SK-N-SH (cell line): Measurements from ENCODE around the gene RAMP1. TPM values are rescaled to one million over a fixed set of nuclear protein-coding genes. Genes with fewer than 3 reads are reported as not detected.
A peak's percentile ranks its signal among the peaks of the same experiment; 100 is the strongest.

Experiments used
- CTCF ChIA-PET: fragments of 300-600, 350-600 bp; formaldehyde crosslinking; extraction: SDS; loops from one replicate; lab custom pipeline; 2021; lab: Yijun Ruan, JAX
- POLR2A ChIA-PET: fragments of 350-600 bp; sonication (Branson Sonifier 250); formaldehyde crosslinking; extraction: SDS; loops from one replicate; lab custom pipeline; 2020; ENCODE audit warnings: antibody characterized with exemption, inconsistent platforms; lab: Yijun Ruan, JAX
- DNase-seq: peaks from one replicate; pipeline ENCODE4 v3.0.0; 2012
- H2AFZ ChIP-seq: fragments of 200-600 bp; sonication (generic); 2 replicates; pipeline ENCODE4 v1.8.1; 2016; ENCODE audit warnings: antibody characterized with exemption, mild to moderate bottlenecking, low read depth
- H3F3A ChIP-seq: fragments of 200-600 bp; sonication (generic); replicated peaks from 2 replicates; pipeline ENCODE3; 2016; ENCODE audit warnings: antibody characterized with exemption, mild to moderate bottlenecking; ENCODE audit not compliant: insufficient read depth
- H3K27ac ChIP-seq, 2 experiments: fragments of 200-500 bp in 1 of 2; fragments of 200-600 bp in 1 of 2; sonication (Bioruptor generic) in 1 of 2; sonication (generic), shearing (Covaris generic) in 1 of 2; 2 replicates each; pipeline versions ENCODE4 v1.5.1 to v1.6.1; 2014 to 2016; ENCODE audit warnings: low read depth in 2 of 2, inconsistent platforms in 1 of 2, low read length in 1 of 2, mild to moderate bottlenecking in 1 of 2, mixed read lengths in 1 of 2
- H3K27me3 ChIP-seq: fragments of 200-600 bp; sonication (generic), shearing (Covaris generic); 2 replicates; pipeline ENCODE4 v1.6.1; 2016; ENCODE audit warnings: mixed run types; ENCODE audit not compliant: insufficient read depth
- H3K36me3 ChIP-seq, 2 experiments: fragments of 200-500 bp in 1 of 2; fragments of 200-600 bp in 1 of 2; sonication (Bioruptor generic) in 1 of 2; sonication (generic) in 1 of 2; replicated peaks in 1 of 2; 2 replicates each; pipeline versions ENCODE3 to v1.5.1; 2014 to 2016; ENCODE audit warnings: low read length in 1 of 2, mild to moderate bottlenecking in 1 of 2; ENCODE audit not compliant: insufficient read depth in 2 of 2, control insufficient read depth in 1 of 2
- H3K4me1 ChIP-seq, 2 experiments: fragments of 200-500 bp in 1 of 2; fragments of 200-600 bp in 1 of 2; sonication (Bioruptor generic) in 1 of 2; sonication (generic), shearing (Covaris generic) in 1 of 2; 2 replicates each; pipeline versions ENCODE4 v1.5.1 to v1.6.1; 2014 to 2016; ENCODE audit warnings: low read depth in 1 of 2, low read length in 1 of 2, mixed run types in 1 of 2; ENCODE audit not compliant: insufficient read depth in 2 of 2, control insufficient read depth in 1 of 2
- H3K4me2 ChIP-seq: fragments of 200-600 bp; sonication (generic), shearing (Covaris generic); 2 replicates; pipeline ENCODE4 v1.6.1; 2017; ENCODE audit warnings: mixed run types
- H3K4me3 ChIP-seq, 2 experiments: fragments of 200-500 bp in 1 of 2; fragments of 200-600 bp in 1 of 2; sonication (Bioruptor generic) in 1 of 2; sonication (generic), shearing (Covaris generic) in 1 of 2; 2 replicates each; pipeline versions ENCODE4 v1.5.1 to v1.8.1; 2014 to 2016; ENCODE audit warnings: low read depth in 2 of 2, inconsistent platforms in 1 of 2, low read length in 1 of 2, mild to moderate bottlenecking in 1 of 2, mixed read lengths in 1 of 2, moderate library complexity in 1 of 2
- H3K79me2 ChIP-seq: fragments of 200-600 bp; sonication (generic); 2 replicates; pipeline ENCODE4 v1.8.1; 2017; ENCODE audit warnings: mild to moderate bottlenecking; ENCODE audit not compliant: insufficient read depth
- H3K9ac ChIP-seq: fragments of 200-600 bp; sonication (generic); 2 replicates; pipeline ENCODE4 v1.6.1; 2017; ENCODE audit warnings: mixed run types
- H3K9me2 ChIP-seq: fragments of 200-600 bp; sonication (generic); 2 replicates; pipeline ENCODE4 v1.6.1; 2017; ENCODE audit warnings: mixed run types
- H3K9me3 ChIP-seq: fragments of 200-600 bp; sonication (generic); 2 replicates; pipeline ENCODE4 v1.6.1; 2017; ENCODE audit warnings: mixed run types, mild to moderate bottlenecking, moderate library complexity
- H4K20me1 ChIP-seq: fragments of 200-600 bp; sonication (generic); 2 replicates; pipeline ENCODE4 v1.6.1; 2017; ENCODE audit warnings: mild to moderate bottlenecking, mixed run types; ENCODE audit not compliant: insufficient read depth
- ELF1 ChIP-seq: IDR thresholded peaks from 2 replicates; pipeline ENCODE4 v1.4.0; 2012
- FOXJ3 ChIP-seq: sonication (generic); formaldehyde crosslinking; IDR thresholded peaks from 2 replicates; pipeline ENCODE4 v1.5.1; 2020; ENCODE audit warnings: mild to moderate bottlenecking, missing genetic modification reagents
- FOXM1 ChIP-seq: IDR thresholded peaks from 2 replicates; pipeline ENCODE4 v1.4.0; 2012; ENCODE audit warnings: low read depth, mild to moderate bottlenecking
- JUND ChIP-seq: IDR thresholded peaks from 2 replicates; pipeline ENCODE4 v1.4.0; 2012
- NFIC ChIP-seq: IDR thresholded peaks from 2 replicates; pipeline ENCODE4 v1.4.0; 2012; ENCODE audit warnings: borderline replicate concordance
- RAD21 ChIP-seq: IDR thresholded peaks from 2 replicates; pipeline ENCODE4 v1.6.1; 2012; ENCODE audit warnings: mild to moderate bottlenecking, low read length
- REST ChIP-seq: IDR thresholded peaks from 2 replicates; pipeline ENCODE4 v1.6.1; 2012; ENCODE audit warnings: mild to moderate bottlenecking, low read depth, low read length, moderate library complexity
- RXRA ChIP-seq: IDR thresholded peaks from 2 replicates; pipeline ENCODE4 v1.4.0; 2012; ENCODE audit warnings: low read depth, mild to moderate bottlenecking, borderline replicate concordance
- SIN3A ChIP-seq: IDR thresholded peaks from 2 replicates; pipeline ENCODE4 v1.6.1; 2012; ENCODE audit warnings: low read depth, mild to moderate bottlenecking, low read length, moderate library complexity, borderline replicate concordance
- TCF12 ChIP-seq: IDR thresholded peaks from 2 replicates; pipeline ENCODE4 v1.4.0; 2012
- YY1 ChIP-seq: IDR thresholded peaks from 2 replicates; pipeline ENCODE4 v1.4.0; 2012; ENCODE audit warnings: low read depth, mild to moderate bottlenecking
- ZBTB33 ChIP-seq: IDR thresholded peaks from 2 replicates; pipeline ENCODE4 v1.4.0; 2012; ENCODE audit warnings: low read depth, borderline replicate concordance
- WGBS: methylation state at CpG from one replicate; pipeline ENCODE4 v1.1.6; 2017; ENCODE audit warnings: low lambda C conversion rate; 5-methylcytosine and 5-hydroxymethylcytosine counted together
- polyA plus RNA-seq, 3 experiments: library from polyadenylated mRNA; depleted of rRNA; stranded (reverse); fragments of >200 nt; gene quantifications; 2 replicates each; pipeline ENCODE4 v1.2.3, GENCODE V29; 2012
- TF ChIP-seq, protein P1 (sequence below): fragments of 150-350 bp; IDR thresholded peaks from 2 replicates; pipeline ENCODE4 v1.6.1; 2017; ENCODE audit warnings: antibody characterized with exemption, low read length, low read depth, borderline replicate concordance

Gene RAMP1
- polyA plus RNA-seq, 1 of the 3 experiments (the other 2 are of a cell fraction), result 27.9 TPM

GRCh38 chr2:237935740-237936452 lies 76.5 kb downstream of the RAMP1 start:
- peaks cover 0 to 10% of the 10 kb centered on the region in 2 experiments; a peak in 1 of 4 replicates for H3K4me1 ChIP-seq
- no peak for DNase-seq
- no peak overlapping the region for H2AFZ ChIP-seq
- H3K36me3 ChIP-seq, result no peaks in the 10 kb centered on the region
- H3K9ac ChIP-seq, result no peak overlapping the region
- WGBS, result 80% methylated on average over 10 of the region's 11 CpGs
- no peaks in the 10 kb centered on the region for H3K79me2 ChIP-seq
- H4K20me1 ChIP-seq, result no peaks in the 10 kb centered on the region
- no peak overlapping the region for H3K4me3 ChIP-seq
- no peaks in the 10 kb centered on the region for H3K27me3 ChIP-seq
- H3K27ac ChIP-seq, result no peak overlapping the region
- peaks cover 5% of the 10 kb centered on the region for H3F3A ChIP-seq
- no peak overlapping the region for H3K4me2 ChIP-seq
- CTCF ChIA-PET, result interaction anchor here (2.4 kb wide), 1 partner anchor 12 kb away, joined by 8 read pairs; no protein-coding TSS in a partner anchor
- no peaks in the 10 kb centered on the region for H3K9me3 ChIP-seq
- H3K9me2 ChIP-seq, result no peaks in the 10 kb centered on the region
- TF ChIP-seq ELF1 (no peak), TCF12 (peak; percentile 9; the same call in 1 of the 2 replicates)
- TF ChIP-seq, protein P1, sequence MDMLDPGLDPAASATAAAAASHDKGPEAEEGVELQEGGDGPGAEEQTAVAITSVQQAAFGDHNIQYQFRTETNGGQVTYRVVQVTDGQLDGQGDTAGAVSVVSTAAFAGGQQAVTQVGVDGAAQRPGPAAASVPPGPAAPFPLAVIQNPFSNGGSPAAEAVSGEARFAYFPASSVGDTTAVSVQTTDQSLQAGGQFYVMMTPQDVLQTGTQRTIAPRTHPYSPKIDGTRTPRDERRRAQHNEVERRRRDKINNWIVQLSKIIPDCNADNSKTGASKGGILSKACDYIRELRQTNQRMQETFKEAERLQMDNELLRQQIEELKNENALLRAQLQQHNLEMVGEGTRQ, result no peak
- POLR2A ChIA-PET, result interaction anchor here (0.6 kb wide), 1 partner anchor 25 kb away, joined by 4 read pairs; no protein-coding TSS in a partner anchor

DNA sequence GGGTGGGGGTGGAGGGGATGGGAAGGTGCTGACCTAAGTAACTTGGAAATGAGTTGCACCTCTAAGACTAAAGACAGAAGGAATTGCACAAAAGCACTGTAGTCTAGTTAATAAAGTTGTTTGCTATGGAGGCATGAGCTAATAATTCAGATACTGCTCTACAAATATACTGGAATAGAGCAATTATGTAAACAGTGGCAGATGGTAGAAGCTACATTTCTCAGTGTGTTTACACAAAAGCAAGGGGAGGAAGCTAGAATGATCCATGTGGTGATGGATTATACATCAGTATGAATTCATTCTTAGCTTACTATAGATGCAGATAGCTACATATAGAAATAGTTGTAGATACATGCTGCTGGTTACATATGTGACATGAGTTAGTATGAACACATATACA lies 79.8 kb downstream of the RAMP1 start:
- ChIA-PET CTCF (interaction anchor here (0.9 to 1.2 kb wide), 3 partner anchors 15 to 21 kb away, joined by 3 to 5 read pairs (median 4); no protein-coding TSS in a partner anchor), POLR2A (interaction anchor here (0.6 kb wide), 1 partner anchor 8 kb away, joined by 3 read pairs; no protein-coding TSS in a partner anchor)
- no peaks in the 10 kb centered on the region for H3K9me3 ChIP-seq
- no peaks in the 10 kb centered on the region for H3K27me3 ChIP-seq
- H3K27ac ChIP-seq, result no peak overlapping the region
- H3K9me2 ChIP-seq, result no peaks in the 10 kb centered on the region
- no peaks in the 10 kb centered on the region for H3K79me2 ChIP-seq
- DNase-seq, result no peak
- H3K4me2 ChIP-seq, result no peak overlapping the region
- H3F3A ChIP-seq, result no peaks in the 10 kb centered on the region
- H3K4me3 ChIP-seq, result no peak overlapping the region
- H2AFZ ChIP-seq, result no peak overlapping the region
- no peak overlapping the region for H3K9ac ChIP-seq
- H3K4me1 ChIP-seq, result no peaks in the 10 kb centered on the region
- no peaks in the 10 kb centered on the region for H3K36me3 ChIP-seq
- no peaks in the 10 kb centered on the region for H4K20me1 ChIP-seq
- no peak for TF ChIP-seq RXRA
- no peak for TF ChIP-seq YY1
- no peak for TF ChIP-seq SIN3A
- no peak for TF ChIP-seq RAD21
- no peak for TF ChIP-seq FOXM1
- no peak for TF ChIP-seq FOXJ3
- TF ChIP-seq, all 33 proteins: peak for 0

DNA sequence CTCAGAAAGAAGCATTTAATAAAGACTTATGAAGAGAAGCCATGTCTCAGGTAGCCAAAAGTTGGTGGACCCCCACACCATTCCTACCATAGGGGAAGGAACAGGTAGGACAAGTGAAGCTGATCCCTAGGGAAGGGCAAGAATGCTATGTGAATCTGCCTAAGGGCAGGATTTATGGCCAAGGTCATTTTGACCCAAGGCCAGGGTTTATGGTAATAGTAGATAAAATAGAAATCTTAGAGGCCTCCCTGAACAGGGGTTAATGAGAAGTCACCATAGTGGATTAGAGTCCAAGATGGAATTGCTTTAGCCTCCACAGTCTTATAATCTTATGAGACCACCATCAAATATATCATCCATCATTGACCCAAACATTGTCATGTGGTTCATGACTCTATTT lies 81.4 kb downstream of the RAMP1 start:
- ChIA-PET CTCF (interaction anchor here (0.7 to 3.0 kb wide), 2 partner anchors 10 to 14 kb away, joined by 4 to 11 read pairs; no protein-coding TSS in a partner anchor), POLR2A (no interaction called here)
- Histone ChIP-seq H3K27me3 (no peaks in the 10 kb centered on the region), H3K4me1 (no peaks in the 10 kb centered on the region), H2AFZ (no peak overlapping the region), H3K9me3 (no peaks in the 10 kb centered on the region), H3K4me2 (no peak overlapping the region), H3K4me3 (no peak overlapping the region), H3K79me2 (no peaks in the 10 kb centered on the region), H3K36me3 (no peaks in the 10 kb centered on the region), H3K9ac (no peak overlapping the region), H3K27ac (no peak overlapping the region), H4K20me1 (no peaks in the 10 kb centered on the region), H3K9me2 (no peaks in the 10 kb centered on the region), H3F3A (no peaks in the 10 kb centered on the region)
- TF ChIP-seq RAD21 (no peak), NFIC (no peak), JUND (no peak), TCF12 (no peak), ZBTB33 (no peak), SIN3A (no peak), REST (no peak)
- no peak for DNase-seq
